GM18951 (cell line): ENCODE results near the gene LAMB1.

Experiments used
- POLR2A ChIP-seq: IDR thresholded peaks from 4 replicates; pipeline ENCODE4 v1.6.1; 2011; ENCODE audit warnings: mild to moderate bottlenecking; ENCODE audit not compliant: insufficient read length, insufficient read depth; ENCODE audit errors: extremely low read depth
- in situ Hi-C: fragments of 300-500 bp; cut with MboI; formaldehyde crosslinking; loops from one replicate; pipeline ENCODE4 v1.12.0; 2022; ENCODE audit warnings: low sequenced_read_pairs, mixed read lengths, inconsistent platforms; ENCODE audit not compliant: unreplicated experiment

Gene LAMB1

DNA sequence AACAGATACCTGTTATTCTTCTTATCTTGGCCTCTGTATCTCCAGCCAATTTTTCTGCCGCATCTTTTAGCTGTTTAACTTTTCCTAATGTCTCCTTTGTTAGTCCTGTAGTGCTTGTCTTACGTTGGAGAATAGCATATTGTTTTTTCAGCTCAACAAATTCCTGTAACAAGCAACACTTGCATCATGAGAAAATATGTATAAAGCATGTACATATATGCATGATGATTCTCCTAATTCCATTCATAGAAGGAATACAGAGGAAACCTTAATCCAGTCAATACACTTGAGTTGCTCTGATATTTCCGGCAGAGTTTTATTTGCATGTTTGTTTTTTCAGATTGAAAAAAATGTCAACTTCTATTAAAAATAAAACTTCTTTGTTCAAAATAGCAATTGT is 26.1 kb upstream of the LAMB1 start:
- no peak for TF ChIP-seq POLR2A
- in situ Hi-C loops = no loop called here

GRCh38 chr7:108028111-108028510 is 25.1 kb upstream of the LAMB1 start:
- TF ChIP-seq POLR2A = no peak
- in situ Hi-C loops = no loop called here

DNA sequence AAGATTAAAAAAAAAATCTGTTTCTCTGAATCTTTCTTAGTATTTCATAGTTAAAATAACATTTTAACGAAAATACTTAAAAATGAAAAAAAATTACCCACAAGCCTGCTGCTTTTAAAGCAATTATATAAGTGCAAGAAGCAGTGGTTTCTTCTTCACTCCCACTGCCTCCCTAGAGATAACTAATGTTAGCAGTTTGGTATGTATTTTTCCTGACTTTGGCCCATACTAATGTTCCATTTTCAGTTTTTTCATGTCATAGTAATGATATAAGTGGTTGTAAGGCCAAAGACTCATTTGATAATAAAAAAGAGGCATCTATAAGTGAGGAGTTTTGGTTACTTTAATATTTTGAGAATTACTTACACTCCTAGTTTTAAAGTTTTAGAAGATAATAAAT is 24.3 kb upstream of the LAMB1 start:
- no peak for TF ChIP-seq POLR2A
- in situ Hi-C loops = no loop called here

DNA sequence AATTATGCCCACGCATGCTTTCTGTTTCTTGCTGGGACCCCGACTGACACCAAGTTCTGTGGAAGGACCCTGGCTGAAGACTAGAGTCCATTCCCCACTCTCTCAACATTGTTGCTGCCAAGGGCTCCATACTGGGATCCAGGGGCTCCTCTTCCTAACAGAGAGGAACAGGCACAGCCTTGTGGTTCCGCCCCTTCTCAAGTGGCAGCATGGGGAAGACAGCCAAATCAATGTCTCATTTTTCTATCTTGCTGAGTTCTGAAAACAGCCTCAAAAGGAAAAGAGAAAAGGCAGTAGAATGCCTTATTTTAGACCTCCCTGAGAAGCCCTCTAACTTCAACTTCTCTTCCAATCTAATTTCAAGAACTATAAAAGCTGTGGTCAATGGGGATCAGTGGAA is 23.7 kb upstream of the LAMB1 start:
- no peak for TF ChIP-seq POLR2A
- in situ Hi-C loops = no loop called here

DNA sequence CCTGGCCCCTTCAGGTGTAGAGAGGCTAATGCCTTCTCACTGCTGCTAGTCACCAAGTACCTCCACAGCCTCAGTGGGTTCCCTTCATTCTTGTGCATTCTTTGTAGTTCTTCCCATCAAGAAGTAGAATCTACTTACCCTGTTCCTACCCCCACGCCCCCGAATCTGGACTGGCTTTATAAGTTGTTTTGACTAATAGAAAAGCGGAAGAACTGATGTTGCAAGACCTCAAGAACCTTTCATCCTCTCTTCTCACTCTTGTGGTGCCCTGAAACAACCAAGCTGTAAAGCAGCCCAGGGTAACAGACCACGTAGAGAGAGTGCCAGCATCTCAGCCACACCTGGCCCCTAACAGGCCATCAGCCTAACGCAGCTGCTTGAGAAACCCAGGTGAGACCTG is 23.2 kb upstream of the LAMB1 start:
- no peak for TF ChIP-seq POLR2A
- in situ Hi-C loops = no loop called here

DNA sequence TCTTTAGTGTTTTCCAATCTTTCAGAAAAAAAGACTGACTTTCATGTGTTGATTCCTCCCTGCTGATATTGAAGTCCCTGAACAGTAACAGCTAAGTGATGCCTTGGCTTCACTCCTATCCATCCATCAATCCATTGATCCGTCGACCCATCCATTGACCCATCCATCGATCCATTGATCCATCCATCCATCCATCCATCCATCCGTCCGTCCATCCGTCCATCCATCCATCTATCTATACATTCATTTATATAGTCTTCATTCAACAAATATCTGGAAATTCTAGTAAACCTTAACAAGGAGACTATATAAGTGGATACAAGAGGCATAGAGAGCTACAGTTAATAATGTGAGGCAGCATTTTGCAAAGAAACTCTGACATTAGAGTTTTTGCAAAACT is 21.6 kb upstream of the LAMB1 start:
- no peak for TF ChIP-seq POLR2A
- in situ Hi-C loops = no loop called here

DNA sequence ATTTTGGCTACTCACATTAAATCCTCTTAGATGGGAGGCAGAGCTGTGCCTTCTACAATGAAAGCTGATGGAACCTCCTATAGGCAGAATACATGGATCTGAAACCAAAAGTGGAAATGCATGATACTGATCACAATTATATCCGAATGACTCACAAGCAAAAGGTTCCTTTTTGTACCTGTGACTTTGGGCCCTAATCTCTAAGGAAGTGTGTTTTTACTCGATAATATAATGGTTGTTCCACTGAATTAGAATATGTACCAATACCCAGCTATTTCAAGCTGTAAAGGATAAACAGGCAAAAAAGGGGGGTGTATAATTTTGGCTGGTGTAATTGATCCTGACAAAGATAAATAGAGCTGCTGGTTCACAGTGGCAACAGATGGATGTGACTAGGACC is 17.6 kb upstream of the LAMB1 start:
- in situ Hi-C loops = no loop called here
- TF ChIP-seq POLR2A = no peak

DNA sequence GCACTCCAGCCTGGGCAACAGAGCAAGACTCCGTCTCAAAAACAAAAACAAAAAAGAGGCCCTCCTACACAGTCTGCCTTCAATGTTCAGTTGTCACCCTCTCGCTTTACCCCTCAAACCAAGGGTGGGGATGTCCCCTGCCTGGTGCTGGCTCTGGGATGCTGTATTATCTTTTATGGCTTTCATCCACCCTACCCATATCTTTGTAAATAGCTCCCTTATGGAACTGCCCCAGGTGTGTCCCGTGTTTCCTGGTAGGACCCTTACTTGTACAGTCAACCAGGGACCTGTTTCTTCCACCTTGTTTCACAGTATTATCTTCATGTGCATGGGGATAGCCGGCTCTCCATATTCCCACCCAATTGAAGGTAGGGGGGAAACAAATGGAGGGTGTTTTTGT is 15.7 kb upstream of the LAMB1 start:
- in situ Hi-C loops = no loop called here
- TF ChIP-seq POLR2A = no peak

- TF ChIP-seq POLR2A = no peak
- in situ Hi-C loops = no loop called here
Measured at GRCh38 chr7:108017776-108018151, 14.8 kb upstream of the LAMB1 start.

GRCh38 chr7:108016841-108017775 is 14.1 kb upstream of the LAMB1 start:
- in situ Hi-C loops = no loop called here
- TF ChIP-seq POLR2A = no peak

GRCh38 chr7:108015740-108016139 is 12.8 kb upstream of the LAMB1 start:
- in situ Hi-C loops = no loop called here
- TF ChIP-seq POLR2A = no peak

DNA sequence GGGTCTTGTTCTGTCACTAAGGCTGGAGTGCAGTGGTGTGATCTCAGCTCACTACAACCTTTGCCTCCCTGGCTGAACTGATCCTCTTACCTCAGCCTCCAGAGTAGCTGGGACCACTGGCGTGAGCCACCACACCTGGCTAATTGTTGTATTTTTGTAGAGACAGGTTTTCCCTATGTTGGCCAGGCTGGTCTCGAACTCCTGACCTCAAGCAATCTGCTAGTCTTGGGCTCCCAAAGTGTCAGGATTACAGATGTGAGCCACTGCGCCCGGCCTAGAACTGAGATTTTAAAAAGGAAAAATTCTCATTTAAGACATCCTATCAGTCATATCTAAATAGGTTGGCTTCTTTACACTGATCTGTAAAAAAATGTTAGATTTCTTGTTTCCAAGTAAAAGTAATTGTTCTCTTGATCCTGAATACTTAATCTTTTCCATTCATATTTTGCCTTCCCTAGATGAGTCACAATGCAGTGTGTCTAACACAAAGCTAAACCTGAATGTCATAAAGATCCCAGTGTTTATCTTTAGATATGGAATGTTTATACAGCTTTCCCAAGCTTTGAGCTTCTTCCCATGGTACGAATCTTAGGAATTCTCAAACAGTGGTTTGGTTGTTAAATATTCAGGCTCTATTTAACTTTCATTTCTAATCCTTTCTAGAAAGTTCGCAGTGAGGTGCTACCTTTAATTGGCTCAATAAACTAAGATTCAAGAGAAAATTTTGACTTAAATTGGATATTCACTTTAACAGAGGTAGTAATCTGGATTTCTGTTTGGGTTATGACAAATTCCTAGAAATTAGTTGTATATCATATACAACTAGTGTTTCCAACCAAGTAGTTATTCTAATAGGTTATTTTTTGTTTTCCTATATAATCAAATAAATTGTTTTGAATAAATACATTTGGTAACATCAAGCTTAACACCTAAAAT is 12.1 kb upstream of the LAMB1 start:
- in situ Hi-C loops = no loop called here
- TF ChIP-seq POLR2A = no peak

GRCh38 chr7:108014215-108014614 is 11.3 kb upstream of the LAMB1 start:
- in situ Hi-C loops = no loop called here
- no peak for TF ChIP-seq POLR2A
